Neural cell (in vitro differentiated cells): Measurements from ENCODE around the gene IAH1. TPM values are rescaled to one million over a fixed set of nuclear protein-coding genes. Genes with fewer than 3 reads are reported as not detected.

Experiments used
- H2AFZ ChIP-seq: fragments of 200-600, 300-800 bp; sonication (generic), shearing (Covaris generic); 2 replicates; pipeline ENCODE4 v1.6.0; 2014; ENCODE audit warnings: low read depth, mild to moderate bottlenecking, antibody characterized with exemption, low read length, moderate library complexity
- H3F3A ChIP-seq: fragments of 200-600 bp; shearing (Covaris generic); 2 replicates; pipeline ENCODE4 v1.6.1; 2016; ENCODE audit warnings: mild to moderate bottlenecking, moderate library complexity, mixed read lengths, antibody characterized with exemption, low read length; ENCODE audit not compliant: insufficient read depth, poor library complexity, severe bottlenecking
- H3K27ac ChIP-seq: fragments of 200-600, 300-800 bp; sonication (generic), shearing (Covaris generic); 2 replicates; pipeline ENCODE4 v1.5.1; 2014; ENCODE audit warnings: mild to moderate bottlenecking, low read length, moderate library complexity
- H3K27me3 ChIP-seq: fragments of 300-800, 200-600 bp; sonication (generic), shearing (Covaris generic); 2 replicates; pipeline ENCODE4 v1.6.0; 2014; ENCODE audit warnings: mild to moderate bottlenecking, low read depth, low read length, moderate library complexity; ENCODE audit not compliant: insufficient read depth
- H3K36me3 ChIP-seq: fragments of 300-800, 200-600 bp; sonication (generic), shearing (Covaris generic); 2 replicates; pipeline ENCODE4 v1.5.1; 2014; ENCODE audit warnings: mild to moderate bottlenecking, antibody characterized with exemption, low read length, moderate library complexity; ENCODE audit not compliant: insufficient read depth
- H3K4me2 ChIP-seq: fragments of 300-800, 200-600 bp; sonication (generic), shearing (Covaris generic); 2 replicates; pipeline ENCODE4 v1.6.0; 2014; ENCODE audit warnings: mild to moderate bottlenecking, low read length
- H3K4me3 ChIP-seq: fragments of 300-800, 200-600 bp; sonication (generic), shearing (Covaris generic); 2 replicates; pipeline ENCODE4 v1.5.1; 2014; ENCODE audit warnings: mild to moderate bottlenecking, low read length, moderate library complexity
- H3K79me2 ChIP-seq: fragments of 200-600 bp; shearing (Covaris generic); replicated peaks from 2 replicates; pipeline ENCODE4 v1.6.0; 2014; ENCODE audit warnings: mild to moderate bottlenecking, low read length, moderate library complexity; ENCODE audit not compliant: insufficient read depth
- H3K9ac ChIP-seq: fragments of 300-800, 200-600 bp; sonication (generic), shearing (Covaris generic); 2 replicates; pipeline ENCODE4 v1.6.1; 2016; ENCODE audit warnings: mild to moderate bottlenecking, low read length, mixed read lengths
- H3K9me2 ChIP-seq: fragments of 200-600 bp; shearing (Covaris generic); 2 replicates; pipeline ENCODE4 v1.6.1; 2016; ENCODE audit warnings: mild to moderate bottlenecking, low read length, mixed read lengths; ENCODE audit not compliant: insufficient read depth
- H3K9me3 ChIP-seq: fragments of 200-600, 300-800 bp; sonication (generic), shearing (Covaris generic); 2 replicates; pipeline ENCODE4 v1.6.1; 2016; ENCODE audit warnings: mild to moderate bottlenecking, mixed run types, low read length, moderate library complexity, mixed read lengths
- H4K20me1 ChIP-seq: fragments of 200-600 bp; shearing (Covaris generic); 2 replicates; pipeline ENCODE4 v1.6.1; 2016; ENCODE audit warnings: mild to moderate bottlenecking, mixed run types; ENCODE audit not compliant: insufficient read depth
- CTCF ChIP-seq: fragments of 450-650 bp; IDR thresholded peaks from 2 replicates; pipeline ENCODE4 v1.5.1; 2014; ENCODE audit warnings: antibody characterized with exemption, mild to moderate bottlenecking, moderate library complexity; ENCODE audit not compliant: poor library complexity, severe bottlenecking
- EP300 ChIP-seq: fragments of 450-650 bp; conservative IDR thresholded peaks from 2 replicates; pipeline ENCODE4 v1.6.1; 2014; ENCODE audit warnings: antibody characterized with exemption, mild to moderate bottlenecking, moderate library complexity; ENCODE audit not compliant: poor library complexity, severe bottlenecking
- EZH2 ChIP-seq: fragments of 200-600, 300-800 bp; shearing (Covaris generic), sonication (generic); IDR thresholded peaks from 2 replicates; pipeline ENCODE4 v1.6.1; 2014; ENCODE audit warnings: antibody characterized with exemption, low read length, borderline replicate concordance, mild to moderate bottlenecking; ENCODE audit not compliant: insufficient read depth, poor library complexity, severe bottlenecking
- MXI1 ChIP-seq: fragments of 450-650 bp; conservative IDR thresholded peaks from 2 replicates; pipeline ENCODE4 v1.6.1; 2014; ENCODE audit warnings: antibody characterized with exemption, mild to moderate bottlenecking; ENCODE audit not compliant: poor library complexity, severe bottlenecking
- POLR2AphosphoS5 ChIP-seq: IDR thresholded peaks from 2 replicates; pipeline ENCODE4 v1.6.1; 2012
- RAD21 ChIP-seq: fragments of 450-650 bp; conservative IDR thresholded peaks from 2 replicates; pipeline ENCODE4 v1.6.1; 2014; ENCODE audit warnings: antibody characterized with exemption, mild to moderate bottlenecking, moderate library complexity
- REST ChIP-seq: IDR thresholded peaks from 2 replicates; pipeline ENCODE4 v1.6.1; 2012; ENCODE audit warnings: borderline replicate concordance
- SMC3 ChIP-seq: fragments of 450-650 bp; conservative IDR thresholded peaks from 2 replicates; pipeline ENCODE4 v1.6.1; 2014; ENCODE audit warnings: antibody characterized with exemption, mild to moderate bottlenecking, moderate library complexity; ENCODE audit not compliant: poor library complexity
- TAF1 ChIP-seq: IDR thresholded peaks from 2 replicates; pipeline ENCODE4 v1.6.1; 2012; ENCODE audit warnings: low read depth
- polyA plus RNA-seq: library from polyadenylated mRNA; depleted of rRNA; stranded (reverse); fragments of >200 nt; gene quantifications from 2 replicates; pipeline ENCODE4 v1.2.3, GENCODE V29; 2014

The IAH1 gene
- polyA plus RNA-seq, 1 donor from 2014 or later = 33.0 TPM

GRCh38 chr2:9462886-9463697 lies 11.3 kb upstream of the IAH1 start:
- Histone ChIP-seq H3K4me2 (no peak overlapping the region), H3K36me3 (no peaks in the 10 kb centered on the region), H3K9ac (no peak overlapping the region), H3K4me3 (no peak overlapping the region), H2AFZ (no peak overlapping the region), H3K9me3 (no peaks in the 10 kb centered on the region), H3K79me2 (no peaks in the 10 kb centered on the region), H3K27me3 (no peaks in the 10 kb centered on the region), H4K20me1 (no peaks in the 10 kb centered on the region), H3K27ac (peak overlapping the region; percentile 15), H3K9me2 (no peaks in the 10 kb centered on the region), H3F3A (no peaks in the 10 kb centered on the region)
- TF ChIP-seq SMC3 (no peak), EP300 (no peak), REST (no peak), EZH2 (no peak), RAD21 (no peak), TAF1 (no peak), POLR2AphosphoS5 (no peak), CTCF (no peak), MXI1 (no peak)

- TF ChIP-seq POLR2AphosphoS5 (no peak), EZH2 (no peak), SMC3 (no peak), REST (no peak), TAF1 (no peak), RAD21 (no peak), CTCF (no peak), MXI1 (no peak), EP300 (no peak)
- no peaks in the 10 kb centered on the region for H3K27me3 ChIP-seq
- H3K9me3 ChIP-seq = no peaks in the 10 kb centered on the region
- no peaks in the 10 kb centered on the region for H3K9me2 ChIP-seq
- no peaks in the 10 kb centered on the region for H3K79me2 ChIP-seq
- H3K4me3 ChIP-seq = no peak overlapping the region
- no peak overlapping the region for H2AFZ ChIP-seq
- H3K27ac ChIP-seq = no peak overlapping the region
- no peaks in the 10 kb centered on the region for H3F3A ChIP-seq
- H3K4me2 ChIP-seq = no peak overlapping the region
- no peak overlapping the region for H3K9ac ChIP-seq
- no peaks in the 10 kb centered on the region for H4K20me1 ChIP-seq
- no peaks in the 10 kb centered on the region for H3K36me3 ChIP-seq
These were observed 10.7 kb upstream of the IAH1 start for GRCh38 chr2:9463698-9464034.
